HepG2 (cell line): ENCODE data around the gene ABCF1. TPM values are rescaled to one million over a fixed set of nuclear protein-coding genes. Genes with fewer than 3 reads are reported as not detected.

Source experiments
- BRCA1 ChIP-seq: sonication (generic); formaldehyde crosslinking; IDR thresholded peaks from 2 replicates; pipeline ENCODE4 v1.4.0; 2020; ENCODE audit warnings: missing genetic modification reagents
- CREB1 ChIP-seq, 2 experiments: fragments of 450-650 bp in 1 of 2; IDR thresholded peaks; 2 replicates each; pipeline ENCODE4 v1.6.1; 2016 to 2017; ENCODE audit warnings: control low read depth in 1 of 2, mild to moderate bottlenecking in 1 of 2, missing compliant biosample characterization in 1 of 2, missing genetic modification characterization in 1 of 2
- FOXC1 ChIP-seq: sonication (generic); formaldehyde crosslinking; IDR thresholded peaks from 2 replicates; pipeline ENCODE4 v1.8.0; 2022; ENCODE audit warnings: mild to moderate bottlenecking, missing genetic modification reagents, borderline replicate concordance
- FOXM1 ChIP-seq: sonication (generic); formaldehyde crosslinking; IDR thresholded peaks from 2 replicates; pipeline ENCODE4 v1.5.0; 2020; ENCODE audit warnings: missing genetic modification reagents
- HDAC1 ChIP-seq: sonication (generic); formaldehyde crosslinking; IDR thresholded peaks from 2 replicates; pipeline ENCODE4 v1.5.1; 2020; ENCODE audit warnings: mild to moderate bottlenecking, missing genetic modification reagents
- MTA3 ChIP-seq: sonication (generic); formaldehyde crosslinking; IDR thresholded peaks from 2 replicates; pipeline ENCODE4 v1.4.0; 2020; ENCODE audit warnings: missing genetic modification reagents
- PLRG1 ChIP-seq: fragments of 450-650 bp; conservative IDR thresholded peaks from 2 replicates; pipeline ENCODE4 v1.6.1; 2016
- SIN3A ChIP-seq: IDR thresholded peaks from 2 replicates; pipeline ENCODE4 v1.6.1; 2011; ENCODE audit warnings: low read depth, mild to moderate bottlenecking, control low read depth, low read length, borderline replicate concordance
- TGIF2 ChIP-seq: IDR thresholded peaks from 2 replicates; pipeline ENCODE4 v1.6.1; 2016; ENCODE audit warnings: control low read depth, missing compliant biosample characterization
- ZNF180 ChIP-seq: sonication (generic); formaldehyde crosslinking; IDR thresholded peaks from 2 replicates; pipeline ENCODE4 v1.4.0; 2020; ENCODE audit warnings: low read depth, missing genetic modification reagents, borderline replicate concordance
- ZNF333 ChIP-seq: sonication (generic); formaldehyde crosslinking; IDR thresholded peaks from 2 replicates; pipeline ENCODE4 v1.4.0; 2020; ENCODE audit warnings: mild to moderate bottlenecking, missing genetic modification reagents, borderline replicate concordance
- ZNF441 ChIP-seq: sonication (generic); formaldehyde crosslinking; IDR thresholded peaks from 2 replicates; pipeline ENCODE4 v1.7.0; 2021; ENCODE audit warnings: missing genetic modification reagents, borderline replicate concordance
- ZNF598 ChIP-seq: sonication (generic); formaldehyde crosslinking; IDR thresholded peaks from 2 replicates; pipeline ENCODE4 v1.5.1; 2020; ENCODE audit warnings: mild to moderate bottlenecking, missing genetic modification reagents, borderline replicate concordance
- ZNF780A ChIP-seq: sonication (generic); formaldehyde crosslinking; IDR thresholded peaks from 2 replicates; pipeline ENCODE4 v1.8.0; 2022; ENCODE audit warnings: mild to moderate bottlenecking, missing genetic modification reagents, moderate library complexity
- polyA plus RNA-seq, 8 experiments: library from polyadenylated mRNA; depleted of rRNA in 3 of 8; stranded (reverse) in 7 of 8; unstranded in 1 of 8; fragments of >200 nt; fragmentation: Illumina TruSeq in 4 of 8; extraction: Trizol in 4 of 8; gene quantifications; 2 replicates each; pipeline versions ENCODE4 v1.2.1 to v1.2.3, GENCODE V29; 2011 to 2016; ENCODE audit warnings: low read depth in 4 of 8, missing spikeins in 1 of 8, mixed read lengths in 1 of 8; ENCODE audit not compliant: insufficient read depth in 1 of 8
- total RNA-seq, 5 experiments: library from RNA; depleted of rRNA; stranded (reverse); fragments of >200 nt; fragmentation: Illumina TruSeq; extraction: Trizol; gene quantifications; 2 replicates each; pipeline ENCODE4 v1.2.3, GENCODE V29; 2016; ENCODE audit warnings: low read depth in 1 of 5
- TF ChIP-seq, protein P1 (sequence below): sonication (generic); formaldehyde crosslinking; IDR thresholded peaks from 2 replicates; pipeline ENCODE4 v1.4.0; 2020; ENCODE audit warnings: missing genetic modification reagents, borderline replicate concordance
- TF ChIP-seq, protein P2 (sequence below): sonication (generic); formaldehyde crosslinking; IDR thresholded peaks from 2 replicates; pipeline ENCODE4 v1.4.0; 2020; ENCODE audit warnings: low read depth, missing genetic modification reagents
- TF ChIP-seq, protein P3 (sequence below): sonication (generic); formaldehyde crosslinking; conservative IDR thresholded peaks from 2 replicates; pipeline ENCODE4 v1.8.0; 2022; ENCODE audit warnings: missing genetic modification reagents
- TF ChIP-seq, protein P4 (sequence below): IDR thresholded peaks from 2 replicates; pipeline ENCODE4 v1.6.1; 2018; ENCODE audit warnings: missing genetic modification reagents
- TF ChIP-seq, protein P5 (sequence below): sonication (generic); formaldehyde crosslinking; IDR thresholded peaks from 2 replicates; pipeline ENCODE4 v1.4.0; 2020; ENCODE audit warnings: missing genetic modification reagents

Gene ABCF1
- total and polyA plus RNA-seq, 2 of the 13 experiments (the other 11 are each of a cell fraction or from before 2014, with no cell fraction given) = 25.4 to 98.9 TPM

DNA sequence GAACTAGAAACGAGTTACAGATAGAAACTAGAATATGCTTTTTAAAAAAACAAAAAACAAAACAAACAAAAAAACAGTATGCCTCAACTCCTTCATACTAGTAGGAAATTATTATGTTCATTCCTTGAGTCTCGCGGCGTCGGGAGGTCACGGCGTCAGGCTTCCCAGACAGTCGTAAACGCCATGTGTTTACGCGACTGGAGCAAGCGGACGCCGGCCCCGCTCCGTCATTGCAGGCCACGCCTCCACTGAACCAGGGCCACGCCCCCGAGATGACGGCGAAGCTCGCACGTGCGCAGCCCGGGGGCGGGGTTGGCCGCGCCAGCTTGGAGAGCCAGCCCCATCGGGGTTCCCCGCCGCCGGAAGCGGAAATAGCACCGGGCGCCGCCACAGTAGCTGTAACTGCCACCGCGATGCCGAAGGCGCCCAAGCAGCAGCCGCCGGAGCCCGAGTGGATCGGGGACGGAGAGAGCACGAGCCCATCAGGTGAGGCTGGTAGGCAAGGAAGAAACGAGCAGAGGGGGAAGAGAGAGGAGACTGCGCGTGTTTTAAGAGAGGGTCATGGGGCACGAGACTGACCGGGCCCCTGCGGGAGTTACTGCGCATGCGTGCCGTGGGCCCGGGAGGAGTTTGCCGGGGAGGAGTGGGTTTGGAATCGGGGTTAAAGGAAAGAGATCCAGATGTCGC lies at the start of gene ABCF1 (continued):
- TF ChIP-seq, protein P1, sequence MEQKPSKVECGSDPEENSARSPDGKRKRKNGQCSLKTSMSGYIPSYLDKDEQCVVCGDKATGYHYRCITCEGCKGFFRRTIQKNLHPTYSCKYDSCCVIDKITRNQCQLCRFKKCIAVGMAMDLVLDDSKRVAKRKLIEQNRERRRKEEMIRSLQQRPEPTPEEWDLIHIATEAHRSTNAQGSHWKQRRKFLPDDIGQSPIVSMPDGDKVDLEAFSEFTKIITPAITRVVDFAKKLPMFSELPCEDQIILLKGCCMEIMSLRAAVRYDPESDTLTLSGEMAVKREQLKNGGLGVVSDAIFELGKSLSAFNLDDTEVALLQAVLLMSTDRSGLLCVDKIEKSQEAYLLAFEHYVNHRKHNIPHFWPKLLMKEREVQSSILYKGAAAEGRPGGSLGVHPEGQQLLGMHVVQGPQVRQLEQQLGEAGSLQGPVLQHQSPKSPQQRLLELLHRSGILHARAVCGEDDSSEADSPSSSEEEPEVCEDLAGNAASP (CRISPR knock-in tag) = peak; percentile 69
- TF ChIP-seq ZNF441 (peak; percentile 93), ZNF333 (CRISPR knock-in tag) (no peak; the same call in 1 of the 2 replicates), FOXC1 (CRISPR knock-in tag) (peak; percentile 46; the same call in 1 of the 2 replicates), SIN3A (peak; percentile 94; the same call in 1 of the 2 replicates), ZNF180 (no peak), FOXM1 (CRISPR knock-in tag) (0 out of 2 replicates have a peak, but pooled peaks have one; percentile 23), ZNF598 (CRISPR knock-in tag) (peak; percentile 98), CREB1 (IDR thresholded peaks at IDR 0.05) (peak; percentile 91), CREB1 (CRISPR knock-in tag; IDR thresholded peaks at IDR 0.05) (peak; percentile 91), ZNF780A (CRISPR knock-in tag) (peak; percentile 56), HDAC1 (CRISPR knock-in tag) (peak; percentile 96), MTA3 (no peak), BRCA1 (CRISPR knock-in tag) (no peak; the same call in 1 of the 2 replicates), TGIF2 (CRISPR knock-in tag) (peak; percentile 88), PLRG1 (no peak)
- TF ChIP-seq, protein P2, sequence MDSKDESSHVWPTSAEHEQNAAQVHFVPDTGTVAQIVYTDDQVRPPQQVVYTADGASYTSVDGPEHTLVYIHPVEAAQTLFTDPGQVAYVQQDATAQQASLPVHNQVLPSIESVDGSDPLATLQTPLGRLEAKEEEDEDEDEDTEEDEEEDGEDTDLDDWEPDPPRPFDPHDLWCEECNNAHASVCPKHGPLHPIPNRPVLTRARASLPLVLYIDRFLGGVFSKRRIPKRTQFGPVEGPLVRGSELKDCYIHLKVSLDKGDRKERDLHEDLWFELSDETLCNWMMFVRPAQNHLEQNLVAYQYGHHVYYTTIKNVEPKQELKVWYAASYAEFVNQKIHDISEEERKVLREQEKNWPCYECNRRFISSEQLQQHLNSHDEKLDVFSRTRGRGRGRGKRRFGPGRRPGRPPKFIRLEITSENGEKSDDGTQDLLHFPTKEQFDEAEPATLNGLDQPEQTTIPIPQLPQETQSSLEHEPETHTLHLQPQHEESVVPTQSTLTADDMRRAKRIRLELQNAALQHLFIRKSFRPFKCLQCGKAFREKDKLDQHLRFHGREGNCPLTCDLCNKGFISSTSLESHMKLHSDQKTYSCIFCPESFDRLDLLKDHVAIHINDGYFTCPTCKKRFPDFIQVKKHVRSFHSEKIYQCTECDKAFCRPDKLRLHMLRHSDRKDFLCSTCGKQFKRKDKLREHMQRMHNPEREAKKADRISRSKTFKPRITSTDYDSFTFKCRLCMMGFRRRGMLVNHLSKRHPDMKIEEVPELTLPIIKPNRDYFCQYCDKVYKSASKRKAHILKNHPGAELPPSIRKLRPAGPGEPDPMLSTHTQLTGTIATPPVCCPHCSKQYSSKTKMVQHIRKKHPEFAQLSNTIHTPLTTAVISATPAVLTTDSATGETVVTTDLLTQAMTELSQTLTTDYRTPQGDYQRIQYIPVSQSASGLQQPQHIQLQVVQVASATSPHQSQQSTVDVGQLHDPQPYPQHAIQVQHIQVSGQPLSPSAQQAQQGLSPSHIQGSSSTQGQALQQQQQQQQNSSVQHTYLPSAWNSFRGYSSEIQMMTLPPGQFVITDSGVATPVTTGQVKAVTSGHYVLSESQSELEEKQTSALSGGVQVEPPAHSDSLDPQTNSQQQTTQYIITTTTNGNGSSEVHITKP = peak; percentile 90
- TF ChIP-seq, protein P3, sequence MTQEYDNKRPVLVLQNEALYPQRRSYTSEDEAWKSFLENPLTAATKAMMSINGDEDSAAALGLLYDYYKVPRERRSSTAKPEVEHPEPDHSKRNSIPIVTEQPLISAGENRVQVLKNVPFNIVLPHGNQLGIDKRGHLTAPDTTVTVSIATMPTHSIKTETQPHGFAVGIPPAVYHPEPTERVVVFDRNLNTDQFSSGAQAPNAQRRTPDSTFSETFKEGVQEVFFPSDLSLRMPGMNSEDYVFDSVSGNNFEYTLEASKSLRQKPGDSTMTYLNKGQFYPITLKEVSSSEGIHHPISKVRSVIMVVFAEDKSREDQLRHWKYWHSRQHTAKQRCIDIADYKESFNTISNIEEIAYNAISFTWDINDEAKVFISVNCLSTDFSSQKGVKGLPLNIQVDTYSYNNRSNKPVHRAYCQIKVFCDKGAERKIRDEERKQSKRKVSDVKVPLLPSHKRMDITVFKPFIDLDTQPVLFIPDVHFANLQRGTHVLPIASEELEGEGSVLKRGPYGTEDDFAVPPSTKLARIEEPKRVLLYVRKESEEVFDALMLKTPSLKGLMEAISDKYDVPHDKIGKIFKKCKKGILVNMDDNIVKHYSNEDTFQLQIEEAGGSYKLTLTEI (CRISPR knock-in tag) = no peak
- TF ChIP-seq, protein P4, sequence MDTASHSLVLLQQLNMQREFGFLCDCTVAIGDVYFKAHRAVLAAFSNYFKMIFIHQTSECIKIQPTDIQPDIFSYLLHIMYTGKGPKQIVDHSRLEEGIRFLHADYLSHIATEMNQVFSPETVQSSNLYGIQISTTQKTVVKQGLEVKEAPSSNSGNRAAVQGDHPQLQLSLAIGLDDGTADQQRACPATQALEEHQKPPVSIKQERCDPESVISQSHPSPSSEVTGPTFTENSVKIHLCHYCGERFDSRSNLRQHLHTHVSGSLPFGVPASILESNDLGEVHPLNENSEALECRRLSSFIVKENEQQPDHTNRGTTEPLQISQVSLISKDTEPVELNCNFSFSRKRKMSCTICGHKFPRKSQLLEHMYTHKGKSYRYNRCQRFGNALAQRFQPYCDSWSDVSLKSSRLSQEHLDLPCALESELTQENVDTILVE (CRISPR knock-in tag) = peak; percentile 94
- TF ChIP-seq, protein P5, sequence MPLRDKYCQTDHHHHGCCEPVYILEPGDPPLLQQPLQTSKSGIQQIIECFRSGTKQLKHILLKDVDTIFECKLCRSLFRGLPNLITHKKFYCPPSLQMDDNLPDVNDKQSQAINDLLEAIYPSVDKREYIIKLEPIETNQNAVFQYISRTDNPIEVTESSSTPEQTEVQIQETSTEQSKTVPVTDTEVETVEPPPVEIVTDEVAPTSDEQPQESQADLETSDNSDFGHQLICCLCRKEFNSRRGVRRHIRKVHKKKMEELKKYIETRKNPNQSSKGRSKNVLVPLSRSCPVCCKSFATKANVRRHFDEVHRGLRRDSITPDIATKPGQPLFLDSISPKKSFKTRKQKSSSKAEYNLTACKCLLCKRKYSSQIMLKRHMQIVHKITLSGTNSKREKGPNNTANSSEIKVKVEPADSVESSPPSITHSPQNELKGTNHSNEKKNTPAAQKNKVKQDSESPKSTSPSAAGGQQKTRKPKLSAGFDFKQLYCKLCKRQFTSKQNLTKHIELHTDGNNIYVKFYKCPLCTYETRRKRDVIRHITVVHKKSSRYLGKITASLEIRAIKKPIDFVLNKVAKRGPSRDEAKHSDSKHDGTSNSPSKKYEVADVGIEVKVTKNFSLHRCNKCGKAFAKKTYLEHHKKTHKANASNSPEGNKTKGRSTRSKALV = peak; percentile 94
